Measurements from ENCODE around the gene SLC25A53.

- TF ChIP-seq CTCF (conservative IDR thresholded peaks at IDR 0.05) (no peak), ZFX (IDR thresholded peaks at IDR 0.05) (no peak)
Observed at GRCh38 chrX:104126856-104127255, 30.0 kb downstream of the SLC25A53 start.
